ENCODE data around the gene ACBD5.
"Not testable (repeated sequence)": the region's sequence is repeated elsewhere in the genome, so short reads cannot be mapped to it uniquely, and the experiment has no call there.

ACBD5 gene

GRCh38 chr10:27240212-27241009 lies at the start of gene ACBD5:
ACBD5 (minus strand) TSS chr10:27240797; CDS start chr10:27240688, 109 bp downstream.
- DNase-seq, result peak; percentile 78

DNA sequence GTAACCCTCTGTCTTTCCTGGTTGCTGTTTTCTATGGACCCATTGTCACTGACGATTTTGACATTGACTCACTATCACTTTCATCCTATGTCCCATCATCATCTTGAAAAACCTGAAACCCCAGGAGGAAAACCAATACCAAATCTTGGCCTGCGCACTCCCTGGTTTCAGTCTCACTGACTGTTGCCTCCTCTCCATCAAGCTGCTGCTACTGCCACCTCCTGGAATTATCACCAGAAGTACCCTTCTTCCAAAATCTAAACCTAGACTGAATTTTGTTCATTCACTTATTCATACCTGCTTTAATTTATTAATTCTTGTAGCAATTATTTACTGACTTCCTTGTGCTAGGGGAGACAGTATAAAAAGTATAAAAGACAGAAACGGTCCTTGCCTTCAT lies 44.5 kb upstream of the ACBD5 start:
- no peak for DNase-seq

DNA sequence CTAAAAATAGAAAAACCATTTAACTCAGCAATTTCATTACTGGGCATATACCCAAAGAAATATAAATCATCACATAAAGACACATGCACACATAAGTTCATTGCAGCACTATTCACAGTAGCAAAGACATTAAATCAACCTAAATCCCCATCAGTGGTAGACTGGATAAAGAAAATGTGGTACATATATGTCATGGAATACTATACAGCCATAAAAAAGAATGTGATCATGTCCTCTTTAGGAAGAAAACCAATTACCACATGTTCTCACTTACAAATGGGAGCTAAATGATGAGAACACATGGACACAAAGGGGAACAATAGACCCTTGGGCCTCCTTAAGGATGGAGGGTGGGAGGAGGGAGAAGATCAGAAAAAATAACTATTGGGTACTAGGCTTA lies 36.0 kb upstream of the ACBD5 start:
- DNase-seq, result no peak

DNA sequence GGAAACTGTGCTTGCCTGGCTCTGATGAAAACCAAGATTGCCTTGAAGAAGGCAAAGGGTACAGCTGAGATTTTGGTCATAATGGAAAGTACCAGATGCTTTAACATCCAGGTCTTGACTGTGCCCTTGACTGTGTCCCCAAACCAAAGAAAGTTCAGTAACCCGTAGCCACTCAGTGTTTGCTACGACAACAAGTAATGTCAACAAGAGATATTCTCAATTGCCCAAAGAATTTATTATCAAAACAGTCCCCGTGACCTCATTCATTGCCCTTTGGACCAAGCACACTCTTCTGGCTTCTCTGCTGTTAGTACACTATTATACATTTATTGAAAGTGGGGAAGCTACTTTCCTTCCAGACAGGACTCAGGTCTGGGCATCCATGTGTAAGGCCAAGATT lies 25.4 kb upstream of the ACBD5 start:
- not testable (repeated sequence) for DNase-seq

GRCh38 chr10:27262788-27263187 lies 22.2 kb upstream of the ACBD5 start:
- DNase-seq, result not testable (repeated sequence)

DNA sequence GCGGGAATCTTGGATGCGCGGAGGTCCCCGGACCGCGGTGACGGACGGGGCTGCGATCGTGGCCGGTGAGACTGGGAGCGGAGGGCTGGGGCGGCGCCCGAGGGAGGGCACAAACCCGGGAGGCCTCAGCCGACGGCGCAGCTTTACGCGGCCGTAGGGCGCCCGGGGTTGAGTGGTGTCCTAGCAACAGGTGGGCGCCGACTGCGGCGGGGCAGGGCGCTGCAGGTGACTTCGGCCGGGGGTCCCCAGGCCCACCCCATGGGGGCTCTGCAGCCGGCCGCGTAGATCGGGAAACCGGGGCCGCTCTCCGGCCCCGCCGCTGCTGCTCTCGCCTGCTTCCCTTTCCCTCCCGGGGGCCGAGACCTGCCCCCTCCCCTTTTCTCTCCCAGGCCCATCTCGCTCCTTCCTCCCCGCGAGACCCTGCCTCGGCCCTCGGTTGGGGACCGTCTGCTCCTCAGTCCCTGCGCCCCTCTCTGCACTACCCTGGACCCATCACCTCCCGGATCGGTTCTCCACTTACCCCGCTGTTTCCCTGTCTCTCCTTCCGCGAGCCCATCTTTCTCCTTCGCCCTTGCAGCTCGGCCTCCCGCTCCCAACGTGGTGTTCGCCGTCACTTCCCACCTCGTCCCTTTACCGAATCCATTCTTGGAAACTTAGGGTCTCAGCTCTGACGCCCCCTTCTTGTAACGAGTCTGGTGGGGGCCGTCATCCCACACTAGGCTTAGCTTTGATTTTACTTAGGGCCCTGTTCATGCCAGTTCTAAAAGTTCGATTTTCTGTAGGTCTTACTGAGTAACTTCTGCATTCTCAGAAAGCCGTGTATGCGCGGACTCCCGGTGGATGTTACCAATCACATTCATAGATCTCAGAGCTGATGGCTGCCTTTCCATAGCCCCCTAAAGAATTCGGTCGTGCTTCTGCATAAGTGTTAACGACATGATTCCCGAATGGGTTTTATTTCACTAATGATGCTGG lies 18.5 kb upstream of the ACBD5 start:
- no peak for DNase-seq

- no peak for DNase-seq
Measured at GRCh38 chr10:27258492-27258837, 17.9 kb upstream of the ACBD5 start.

DNA sequence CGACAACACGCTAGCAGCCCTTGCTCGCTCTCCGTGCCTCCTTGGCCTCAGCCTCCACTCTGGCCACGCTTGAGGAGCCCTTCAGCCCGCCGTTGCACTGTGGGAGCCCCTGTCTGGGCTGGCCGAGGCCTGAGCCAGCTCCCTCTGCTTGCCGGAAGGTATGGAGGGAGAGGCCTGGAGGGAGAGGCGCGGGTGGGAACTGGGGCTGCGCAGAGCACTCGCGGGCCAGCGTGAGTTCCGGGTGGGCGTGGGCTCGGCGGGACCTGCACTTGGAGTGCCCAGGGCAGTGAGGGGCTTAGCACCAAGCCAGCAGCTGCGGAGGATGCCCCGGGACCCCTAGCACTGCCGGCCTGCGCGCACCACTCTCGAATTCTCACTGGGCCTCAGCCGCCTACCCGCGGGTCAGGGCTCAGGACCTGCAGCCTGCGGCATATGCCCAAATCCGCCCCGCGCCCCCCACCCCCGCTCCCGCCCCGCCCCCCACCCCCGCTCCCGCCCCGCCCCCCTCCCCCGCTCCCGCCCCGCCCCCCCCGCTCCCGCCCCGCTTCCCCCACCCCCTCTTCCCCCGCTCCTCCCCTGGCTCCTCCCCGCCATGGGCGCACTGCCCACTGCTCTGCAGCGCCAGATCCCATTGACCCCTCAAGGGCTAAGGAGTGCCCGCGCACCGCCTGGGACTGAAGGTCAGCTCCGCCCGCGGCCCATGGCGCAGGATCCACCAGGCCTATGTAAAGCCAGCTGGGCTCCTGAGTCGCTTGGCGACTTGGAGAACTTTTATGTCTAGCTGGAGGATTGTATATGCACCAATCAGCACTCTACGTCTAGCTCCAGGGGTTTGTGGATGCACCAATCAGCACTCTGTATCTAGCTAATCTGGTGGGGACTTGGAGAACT lies 15.9 kb upstream of the ACBD5 start:
- DNase-seq, result no peak

DNA sequence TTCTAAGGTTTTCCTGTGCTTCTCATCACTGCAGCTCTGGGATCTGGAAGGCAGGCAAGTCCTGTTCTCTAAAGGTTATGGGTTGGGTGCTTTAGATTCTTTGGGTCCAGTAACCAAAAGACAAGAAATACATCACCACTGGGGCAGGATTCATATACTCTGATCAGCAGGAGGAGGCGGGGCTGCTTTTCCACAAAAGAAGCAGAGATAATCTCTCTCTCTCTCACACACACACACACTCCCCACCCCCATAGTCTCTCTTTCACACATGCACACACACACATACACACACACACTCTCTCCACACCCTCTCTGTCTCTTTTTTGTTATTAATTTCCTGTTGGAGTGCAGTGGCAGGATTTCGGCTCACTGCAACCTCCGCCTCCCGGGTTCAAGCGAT lies 13.0 kb upstream of the ACBD5 start:
- DNase-seq, result no peak

GRCh38 chr10:27252267-27253000 lies 11.8 kb upstream of the ACBD5 start:
- peak; percentile 84 for DNase-seq

DNA sequence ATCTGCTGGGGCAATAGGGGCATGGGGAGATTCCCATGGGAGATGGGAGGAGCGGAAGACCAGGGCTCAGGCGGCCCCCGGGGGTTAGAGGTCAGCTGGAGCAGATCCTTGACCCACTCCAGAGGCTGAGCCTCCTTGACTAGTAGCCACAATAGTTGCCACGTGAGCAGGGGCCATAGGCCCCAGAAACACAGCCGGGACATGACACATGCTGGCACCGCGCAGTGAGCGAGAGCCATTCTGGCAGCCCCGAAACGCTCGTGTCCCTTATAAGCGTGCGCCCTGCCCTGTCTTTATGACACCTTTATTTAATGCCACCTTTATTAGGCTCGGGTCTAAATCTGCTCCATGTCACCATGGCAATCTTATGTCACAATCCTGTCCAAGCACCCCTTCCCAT lies 11.0 kb upstream of the ACBD5 start:
- no peak for DNase-seq

DNA sequence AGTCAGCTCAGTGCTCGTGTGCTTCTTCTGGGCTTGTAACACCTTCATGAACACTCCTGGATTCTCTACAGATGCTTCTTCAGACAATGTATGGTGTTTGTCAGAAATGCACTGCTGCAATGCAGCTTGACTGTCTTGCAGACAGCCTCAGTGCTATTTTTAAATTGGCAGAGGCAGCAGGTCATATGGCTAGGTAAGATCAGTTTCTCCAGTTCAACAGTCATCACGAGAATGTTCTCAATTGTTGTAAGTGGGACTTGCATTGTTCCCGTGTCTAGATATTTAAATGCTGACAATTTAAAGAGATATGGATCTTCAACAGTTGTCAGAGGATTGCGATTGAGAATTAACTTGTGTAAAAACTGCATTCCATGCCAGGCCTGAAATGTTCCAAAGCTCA lies 7.6 kb upstream of the ACBD5 start:
- no peak for DNase-seq

GRCh38 chr10:27247441-27247840 lies 6.8 kb upstream of the ACBD5 start:
- no peak for DNase-seq

- DNase-seq, result no peak
Measured at GRCh38 chr10:27247006-27247405, 6.4 kb upstream of the ACBD5 start.

DNA sequence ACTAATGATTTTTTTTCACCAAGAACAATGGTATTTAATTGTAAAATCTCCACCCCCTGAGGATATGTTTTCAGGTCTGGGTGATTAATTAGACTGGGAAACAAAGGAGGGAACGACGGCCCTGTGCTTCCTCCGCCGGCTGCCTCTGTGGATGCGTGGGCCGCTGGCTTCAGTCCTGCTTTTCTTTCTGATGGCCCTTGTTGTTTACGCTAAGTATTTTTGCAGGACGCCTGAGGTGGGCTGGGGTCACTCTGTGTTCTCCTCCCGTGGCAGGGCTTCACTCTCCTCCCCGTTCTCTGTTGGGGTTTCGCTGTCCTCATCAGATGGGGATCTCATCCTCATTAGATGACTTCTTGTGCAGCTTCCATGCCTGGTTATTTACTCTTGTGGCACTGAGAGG lies 5.2 kb upstream of the ACBD5 start:
- no peak for DNase-seq

DNA sequence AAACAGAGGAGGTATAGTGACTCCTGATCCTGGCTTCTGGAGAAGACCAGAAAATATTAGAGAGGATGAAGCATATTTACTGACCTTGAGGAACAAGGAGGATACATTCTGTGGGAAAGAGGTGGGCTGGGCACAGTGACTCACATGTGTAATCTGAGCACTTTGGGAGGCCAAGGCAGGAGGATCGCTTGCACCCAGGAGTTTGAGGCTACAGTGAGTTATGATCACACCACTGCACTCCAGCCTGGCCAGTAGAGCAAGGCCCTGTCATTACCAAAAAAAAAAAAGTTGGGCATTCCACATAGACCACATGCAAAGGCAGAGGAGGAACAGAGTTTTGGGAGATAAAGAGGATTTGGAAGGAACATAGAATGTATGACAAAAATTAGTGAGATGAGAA lies 4.4 kb upstream of the ACBD5 start:
- no peak for DNase-seq

- DNase-seq, result peak; percentile 74
Measured at GRCh38 chr10:27242951-27243551, 2.5 kb upstream of the ACBD5 start.

DNA sequence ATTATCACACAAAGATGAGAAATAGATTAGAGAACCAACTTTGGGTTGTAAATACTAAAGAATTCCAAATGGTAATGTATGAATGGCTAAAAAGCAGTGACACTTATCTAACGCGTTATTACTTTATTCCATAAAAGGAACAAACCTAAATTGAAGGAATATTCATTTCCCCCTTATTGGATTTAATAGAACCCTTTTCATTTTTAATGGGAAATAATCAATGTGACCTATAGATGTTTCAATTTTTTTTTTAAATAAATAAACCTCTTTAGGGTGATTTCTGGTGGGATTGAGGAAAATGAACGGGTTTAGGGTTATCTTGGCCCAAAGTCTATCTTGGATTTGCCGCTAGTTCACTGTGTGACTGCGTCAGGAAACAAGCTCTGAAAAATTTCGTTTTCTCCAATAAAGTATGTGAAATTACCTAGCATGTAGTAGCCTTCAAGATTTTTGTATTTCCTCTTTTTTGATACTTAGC lies 1.9 kb upstream of the ACBD5 start:
- DNase-seq, result no peak

DNA sequence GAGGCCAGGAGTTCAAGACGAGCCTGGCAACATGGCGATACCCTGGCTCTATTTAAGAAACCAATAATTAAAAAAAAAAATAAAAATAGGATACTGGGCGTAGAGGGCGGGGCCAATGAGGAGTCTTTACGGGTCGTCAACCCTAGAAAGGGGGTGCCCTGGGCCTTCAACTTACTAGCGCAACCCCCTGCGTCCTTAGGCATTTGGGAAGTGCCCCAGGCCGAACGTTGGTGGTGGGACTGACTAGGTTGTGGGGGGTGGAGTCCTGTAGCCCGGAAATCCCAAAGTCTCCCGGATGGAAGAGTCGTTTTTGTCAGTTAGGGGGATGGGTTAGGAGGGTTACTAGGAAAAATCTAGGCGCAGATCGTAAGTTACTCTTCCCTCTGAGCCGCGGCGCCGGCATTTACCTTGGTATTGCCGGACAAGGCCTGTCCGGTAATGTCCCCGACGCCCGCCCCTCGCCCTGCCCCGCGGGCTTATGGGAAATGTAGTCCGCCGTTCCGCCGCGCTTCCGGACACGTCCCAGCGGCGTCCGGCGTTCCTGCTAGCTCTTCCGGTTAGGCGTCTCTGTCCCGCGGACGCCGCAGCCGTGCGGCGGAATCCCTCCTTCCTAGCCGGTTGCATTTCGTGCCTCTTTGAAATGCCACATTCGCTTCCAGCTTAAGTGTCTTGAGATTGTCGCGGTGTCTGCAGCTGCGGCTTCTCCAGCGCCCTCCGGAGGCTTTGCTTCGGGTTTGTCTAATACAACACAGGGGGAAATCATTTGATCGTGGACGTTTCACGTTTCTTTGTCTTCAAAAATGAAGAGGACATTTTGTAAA lies 1.3 kb upstream of the ACBD5 start:
- DNase-seq, result peak; percentile 90

DNA sequence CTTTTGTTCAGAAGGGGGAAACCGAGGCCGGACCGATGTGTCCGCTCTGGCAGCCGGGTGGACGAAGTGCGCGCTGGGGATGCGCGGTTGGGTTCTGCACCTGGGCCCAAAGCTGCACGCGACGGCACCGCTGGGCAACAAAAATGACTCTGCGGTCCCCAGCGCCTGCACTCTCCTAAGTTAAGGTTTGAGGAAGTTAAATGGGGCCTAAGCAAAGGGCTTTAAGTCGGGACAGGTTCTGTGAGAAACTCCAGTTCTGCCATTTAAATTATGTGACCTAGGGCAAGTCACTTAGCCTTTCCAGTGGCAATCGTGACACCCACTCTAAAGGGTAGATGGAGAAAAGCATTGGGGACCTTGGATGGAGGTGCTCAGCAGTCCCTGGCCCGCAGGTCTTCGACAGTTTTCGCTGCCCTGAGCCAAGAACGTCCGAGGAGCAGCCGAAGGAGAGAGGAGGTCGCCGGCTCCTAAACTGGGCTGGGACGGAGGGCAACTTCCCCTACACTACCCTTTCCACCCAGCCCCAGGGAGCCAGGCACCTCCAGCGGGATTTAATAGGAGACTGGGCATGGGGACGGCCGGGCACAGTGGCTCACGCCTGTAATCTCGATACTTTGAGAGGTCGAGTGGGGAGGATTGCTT lies 534 bp upstream of the ACBD5 start:
- peak; percentile 56 for DNase-seq
